DOHH2 (cell line): Measurements from ENCODE around the gene RO60.

Source experiments
- H3F3A ChIP-seq: fragments of 200-600 bp; sonication (generic), shearing (Covaris generic); 2 replicates; pipeline ENCODE4 v1.6.0; 2016; ENCODE audit warnings: antibody characterized with exemption, mild to moderate bottlenecking; ENCODE audit not compliant: control insufficient read depth, insufficient read depth
- H3K27ac ChIP-seq: fragments of 200-600 bp; sonication (generic); 2 replicates; pipeline ENCODE4 v1.5.1; 2014; ENCODE audit warnings: low read depth, mild to moderate bottlenecking, low read length, moderate library complexity
- H3K27me3 ChIP-seq: fragments of 200-600 bp; sonication (generic); 2 replicates; pipeline ENCODE4 v1.6.1; 2014; ENCODE audit warnings: mild to moderate bottlenecking, low read length, mixed read lengths; ENCODE audit not compliant: control insufficient read depth
- H3K36me3 ChIP-seq: fragments of 200-600 bp; sonication (generic); 2 replicates; pipeline ENCODE4 v1.6.1; 2014; ENCODE audit warnings: mild to moderate bottlenecking, low read length, moderate library complexity, mixed read lengths; ENCODE audit not compliant: control insufficient read depth
- H3K4me1 ChIP-seq: fragments of 200-600 bp; sonication (generic); 2 replicates; pipeline ENCODE4 v1.6.1; 2014; ENCODE audit warnings: mild to moderate bottlenecking, low read length, mixed read lengths; ENCODE audit not compliant: control insufficient read depth
- H3K4me2 ChIP-seq: fragments of 200-600 bp; sonication (generic); 2 replicates; pipeline ENCODE4 v1.6.0; 2014; ENCODE audit warnings: mild to moderate bottlenecking, low read length, moderate library complexity
- H3K4me3 ChIP-seq: fragments of 200-600 bp; sonication (generic); 2 replicates; pipeline ENCODE4 v1.5.1; 2014; ENCODE audit warnings: mild to moderate bottlenecking, low read length, mixed read lengths
- H3K79me2 ChIP-seq: fragments of 200-600 bp; sonication (generic); 2 replicates; pipeline ENCODE4 v1.6.1; 2014; ENCODE audit warnings: mild to moderate bottlenecking, low read length, mixed read lengths; ENCODE audit not compliant: control insufficient read depth
- H3K9me2 ChIP-seq: fragments of 200-600 bp; sonication (generic); replicated peaks from 2 replicates; pipeline ENCODE4 v1.6.1; 2014; ENCODE audit warnings: mild to moderate bottlenecking, low read length, mixed read lengths; ENCODE audit not compliant: control insufficient read depth
- H3K9me3 ChIP-seq: fragments of 200-600 bp; sonication (generic); 2 replicates; pipeline ENCODE4 v1.6.1; 2014; ENCODE audit warnings: antibody characterized with exemption, low read length, mixed read lengths; ENCODE audit not compliant: control insufficient read depth, insufficient read depth
- H4K20me1 ChIP-seq: fragments of 200-600 bp; sonication (generic); 2 replicates; pipeline ENCODE4 v1.6.0; 2014; ENCODE audit warnings: low read depth, mild to moderate bottlenecking, antibody characterized with exemption, low read length, moderate library complexity; ENCODE audit not compliant: control insufficient read depth, insufficient read depth
- CTCF ChIP-seq: fragments of 200-600 bp; sonication (generic); IDR thresholded peaks from one replicate; pipeline ENCODE4 v1.5.1; 2014; ENCODE audit warnings: antibody characterized with exemption, mild to moderate bottlenecking, low read depth, low read length; ENCODE audit not compliant: poor library complexity, severe bottlenecking
- EZH2phosphoT487 ChIP-seq: fragments of 200-600 bp; sonication (generic); IDR thresholded peaks from 2 replicates; pipeline ENCODE4 v1.6.1; 2017; ENCODE audit warnings: borderline replicate concordance, mild to moderate bottlenecking, antibody characterized with exemption, low read length, moderate library complexity, mixed read lengths

Gene RO60

GRCh38 chr1:193059282-193060114 is at the start of gene RO60, which contains the start of gene UCHL5:
RO60 (plus strand) TSS chr1:193059612; CDS start chr1:193069055, 9,443 bp downstream.
UCHL5 (minus strand) TSS chr1:193059360; CDS start chr1:193059260, 100 bp downstream.
- Histone ChIP-seq H3K4me2 (peak within 1 kb of the TSS; percentile 90), H4K20me1 (peaks cover 14% of the 10 kb centered on the region; the same call in 1 of the 2 replicates), H3K27ac (peak within 1 kb of the TSS; percentile 76), H3K36me3 (peaks cover 63% of the 10 kb centered on the region), H3K9me3 (peaks cover 5% of the 10 kb centered on the region; the same call in 1 of the 2 replicates), H3K9me2 (no peaks in the 10 kb centered on the region), H3F3A (0 out of 2 replicates have a peak, but pooled peaks cover 2% of the 10 kb centered on the region), H3K27me3 (no peaks in the 10 kb centered on the region), H3K79me2 (peaks cover 99% of the 10 kb centered on the region), H3K4me1 (peaks cover 42% of the 10 kb centered on the region), H3K4me3 (peak within 1 kb of the TSS; percentile 99)
- no peak for TF ChIP-seq CTCF
- no peak for TF ChIP-seq EZH2phosphoT487

GRCh38 chr1:193011406-193011805 is 48.0 kb upstream of the RO60 start:
- Histone ChIP-seq H3K27ac (no peak overlapping the region), H3K9me2 (no peaks in the 10 kb centered on the region), H3K4me2 (no peak overlapping the region), H3F3A (0 out of 2 replicates have a peak, but pooled peaks cover 4% of the 10 kb centered on the region), H3K36me3 (peaks cover 6% of the 10 kb centered on the region), H3K4me1 (no peaks in the 10 kb centered on the region), H3K27me3 (no peaks in the 10 kb centered on the region), H4K20me1 (no peaks in the 10 kb centered on the region), H3K4me3 (no peak overlapping the region), H3K79me2 (no peaks in the 10 kb centered on the region), H3K9me3 (no peaks in the 10 kb centered on the region)
- TF ChIP-seq CTCF (no peak), EZH2phosphoT487 (no peak)

- no peaks in the 10 kb centered on the region for H3K9me3 ChIP-seq
- no peaks in the 10 kb centered on the region for H3K27me3 ChIP-seq
- H3K27ac ChIP-seq: no peak overlapping the region
- no peak overlapping the region for H3K4me2 ChIP-seq
- H3K9me2 ChIP-seq: no peaks in the 10 kb centered on the region
- peaks cover 16% of the 10 kb centered on the region for H3K36me3 ChIP-seq
- no peak overlapping the region for H3K4me3 ChIP-seq
- peaks cover 4% of the 10 kb centered on the region; the same call in 1 of the 2 replicates for H3F3A ChIP-seq
- H3K79me2 ChIP-seq: no peaks in the 10 kb centered on the region
- no peaks in the 10 kb centered on the region for H4K20me1 ChIP-seq
- TF ChIP-seq CTCF: no peak
- no peak for TF ChIP-seq EZH2phosphoT487
- H3K4me1 ChIP-seq: no peaks in the 10 kb centered on the region
These were observed 46.4 kb upstream of the RO60 start for GRCh38 chr1:193013005-193013404.
